GM21786 (cell line): Measurements from ENCODE around the gene MARCHF5.
"Not testable (repeated sequence)": the region's sequence is repeated elsewhere in the genome, so short reads cannot be mapped to it uniquely, and the experiment has no call there.

Experiments
- ATAC-seq: cut with Tn5 transposase; IDR thresholded peaks from one replicate; pipeline ENCODE4 v1.9.1; 2021; ENCODE audit not compliant: unreplicated experiment

MARCHF5 gene

GRCh38 chr10:92385831-92386230, 94.9 kb downstream of the MARCHF5 start:
- no peak for ATAC-seq

GRCh38 chr10:92387289-92387940, 96.4 kb downstream of the MARCHF5 start:
- ATAC-seq, result no peak

GRCh38 chr10:92393173-92393572, 102.2 kb downstream of the MARCHF5 start:
- ATAC-seq, result not testable (repeated sequence)

GRCh38 chr10:92395271-92395670, 104.3 kb downstream of the MARCHF5 start:
- no peak for ATAC-seq

GRCh38 chr10:92402234-92402633, 111.3 kb downstream of the MARCHF5 start:
- not testable (repeated sequence) for ATAC-seq
